MCF 10A (cell line): Measurements from ENCODE around the gene PGGHG. TPM values are rescaled to one million over a fixed set of nuclear protein-coding genes. Genes with fewer than 3 reads are reported as not detected.
"Not testable (repeated sequence)": the region's sequence is repeated elsewhere in the genome, so short reads cannot be mapped to it uniquely, and the experiment has no call there.

Source experiments
- BruUV-seq: library from RNA; stranded (reverse); fragments of 400-500 nt; replicated peaks from 2 replicates; lab custom pipeline; 2021; lab: Mats Ljungman, UMichigan
- CTCF ChIA-PET: fragments of 300-600 bp; sonication (Branson Sonifier 250); formaldehyde crosslinking; extraction: SDS; loops from one replicate; lab custom pipeline; 2021; ENCODE audit warnings: antibody characterized with exemption, inconsistent platforms; lab: Yijun Ruan, JAX
- POLR2A ChIA-PET: fragments of 300-600, 350-650 bp; sonication (Branson Sonifier 250); formaldehyde crosslinking; extraction: SDS; loops from one replicate; lab custom pipeline; 2020; ENCODE audit warnings: antibody characterized with exemption, inconsistent platforms; lab: Yijun Ruan, JAX
- DNase-seq: peaks from one replicate; pipeline ENCODE4 v3.0.0-alpha.2; 2018; ENCODE audit not compliant: unreplicated experiment
- H3K27ac Mint-ChIP-seq: one replicate; pipeline ENCODE4 v1.8.0; 2022; ENCODE audit warnings: mild to moderate bottlenecking, low read depth, mixed read lengths; ENCODE audit not compliant: unreplicated experiment
- H3K27me3 Mint-ChIP-seq: one replicate; pipeline ENCODE4 v1.8.0; 2022; ENCODE audit warnings: mixed read lengths; ENCODE audit not compliant: insufficient read depth, unreplicated experiment
- H3K36me3 Mint-ChIP-seq: one replicate; pipeline ENCODE4 v1.8.0; 2022; ENCODE audit warnings: mild to moderate bottlenecking, moderate library complexity, mixed read lengths; ENCODE audit not compliant: insufficient read depth, unreplicated experiment
- H3K4me1 Mint-ChIP-seq: one replicate; pipeline ENCODE4 v1.8.0; 2022; ENCODE audit warnings: mixed read lengths; ENCODE audit not compliant: insufficient read depth, unreplicated experiment
- H3K4me3 Mint-ChIP-seq: one replicate; pipeline ENCODE4 v1.8.0; 2022; ENCODE audit warnings: mild to moderate bottlenecking, moderate library complexity, mixed read lengths; ENCODE audit not compliant: unreplicated experiment
- H3K9me3 Mint-ChIP-seq: one replicate; pipeline ENCODE4 v1.8.0; 2022; ENCODE audit warnings: mixed read lengths; ENCODE audit not compliant: unreplicated experiment
- CTCF ChIP-seq: fragments of 200-600 bp; IDR thresholded peaks from one replicate; pipeline ENCODE4 v1.8.0; 2022; ENCODE audit warnings: antibody characterized with exemption, mild to moderate bottlenecking; ENCODE audit not compliant: unreplicated experiment
- intact Hi-C: fragments of 100-400 bp; cut with micrococcal nuclease; formaldehyde crosslinking; loops from 2 replicates; pipeline ENCODE4 v1.14.1; 2022
- total RNA-seq: library from RNA; stranded (reverse); gene quantifications from 2 replicates; pipeline ENCODE4 v1.2.3, GENCODE V29; 2022

The PGGHG gene
- total RNA-seq, 1 experiment from 2014 or later, result 6.3 TPM

- no peak overlapping the region for H3K4me3 Mint-ChIP-seq
- POLR2A ChIA-PET, result interaction anchor here (1.3 kb wide), 2 partner anchors 49 to 77 kb away, joined by 3 to 4 read pairs; partner anchors contain the start of gene PSMD13
- CTCF ChIA-PET, result interaction anchor here (1.2 kb wide), 1 partner anchor 35 kb away, joined by 3 read pairs; no protein-coding TSS in a partner anchor
- no TSS peak for BruUV-seq
- H3K9me3 Mint-ChIP-seq, result no peaks in the 10 kb centered on the region
- peaks cover 34% of the 10 kb centered on the region for H3K27me3 Mint-ChIP-seq
- H3K36me3 Mint-ChIP-seq, result no peaks in the 10 kb centered on the region
- no peak overlapping the region for H3K27ac Mint-ChIP-seq
- intact Hi-C loops, result no loop called here
- DNase-seq, result no peak
- no peak for TF ChIP-seq CTCF
- H3K4me1 Mint-ChIP-seq, result peaks cover 6% of the 10 kb centered on the region
Observed at GRCh38 chr11:285894-286220, 3.1 kb upstream of the PGGHG start.

GRCh38 chr11:286977-287820, 1.7 kb upstream of the PGGHG start:
- POLR2A ChIA-PET, result interaction anchor here (0.6 to 1.3 kb wide), 3 partner anchors 13 to 79 kb away, joined by 3 to 4 read pairs (median 3); no protein-coding TSS in a partner anchor
- intact Hi-C loops, H3K9me3 Mint-ChIP-seq, H3K4me1 Mint-ChIP-seq, DNase-seq, BruUV-seq, H3K27ac Mint-ChIP-seq, H3K36me3 Mint-ChIP-seq: not testable (repeated sequence)
- Mint-ChIP-seq H3K27me3 (peaks cover 24% of the 10 kb centered on the region), H3K4me3 (peak overlapping the region; percentile 35)
- CTCF ChIA-PET, result interaction anchor here (0.6 to 1.6 kb wide), 4 partner anchors 16 to 46 kb away, joined by 3 to 5 read pairs (median 4); no protein-coding TSS in a partner anchor

GRCh38 chr11:287821-288477, 977 bp upstream of the PGGHG start:
- no peaks in the 10 kb centered on the region for H3K9me3 Mint-ChIP-seq
- no peak for DNase-seq
- BruUV-seq, result no TSS peak
- peak overlapping the region; percentile 66 for H3K4me3 Mint-ChIP-seq
- H3K27ac Mint-ChIP-seq, result no peak overlapping the region
- intact Hi-C loops, result no loop called here
- H3K36me3 Mint-ChIP-seq, result no peaks in the 10 kb centered on the region
- TF ChIP-seq CTCF, result no peak
- H3K4me1 Mint-ChIP-seq, result peaks cover 6% of the 10 kb centered on the region
- peaks cover 17% of the 10 kb centered on the region for H3K27me3 Mint-ChIP-seq
- POLR2A ChIA-PET, result interaction anchor here (0.6 to 1.0 kb wide), 4 partner anchors 12 to 105 kb away, joined by 3 to 4 read pairs (median 4); no protein-coding TSS in a partner anchor
- CTCF ChIA-PET, result interaction anchor here (0.6 to 1.6 kb wide), 3 partner anchors 15 to 37 kb away, joined by 3 to 4 read pairs (median 3); no protein-coding TSS in a partner anchor

- CTCF ChIA-PET, result interaction anchor here (0.6 to 0.9 kb wide), 2 partner anchors 10 to 19 kb away, joined by 3 read pairs; no protein-coding TSS in a partner anchor
- no peak for DNase-seq
- H3K27ac Mint-ChIP-seq, result no peak overlapping the region
- intact Hi-C loops, result no loop called here
- no peak for TF ChIP-seq CTCF
- no peaks in the 10 kb centered on the region for H3K36me3 Mint-ChIP-seq
- no peaks in the 10 kb centered on the region for H3K9me3 Mint-ChIP-seq
- peak overlapping the region; percentile 39 for H3K4me3 Mint-ChIP-seq
- peaks cover 15% of the 10 kb centered on the region for H3K27me3 Mint-ChIP-seq
- POLR2A ChIA-PET, result interaction anchor here (1.1 kb wide), 1 partner anchor 82 kb away, joined by 3 read pairs; the partner anchor contains the start of genes BET1L and RIC8A
- H3K4me1 Mint-ChIP-seq, result no peaks in the 10 kb centered on the region
- BruUV-seq, result no TSS peak
Observed at GRCh38 chr11:289398-289711, 429 bp downstream of the PGGHG start.
